ENCODE data around the gene PNKP. TPM values are rescaled to one million over a fixed set of nuclear protein-coding genes. Genes with fewer than 3 reads are reported as not detected.

The PNKP gene
- total and polyA plus RNA-seq, 10 of the 15 experiments (the other 5 are each of a cell fraction or from before 2014, with no cell fraction given): 2.9 to 82.3 (median 33.2) TPM

DNA sequence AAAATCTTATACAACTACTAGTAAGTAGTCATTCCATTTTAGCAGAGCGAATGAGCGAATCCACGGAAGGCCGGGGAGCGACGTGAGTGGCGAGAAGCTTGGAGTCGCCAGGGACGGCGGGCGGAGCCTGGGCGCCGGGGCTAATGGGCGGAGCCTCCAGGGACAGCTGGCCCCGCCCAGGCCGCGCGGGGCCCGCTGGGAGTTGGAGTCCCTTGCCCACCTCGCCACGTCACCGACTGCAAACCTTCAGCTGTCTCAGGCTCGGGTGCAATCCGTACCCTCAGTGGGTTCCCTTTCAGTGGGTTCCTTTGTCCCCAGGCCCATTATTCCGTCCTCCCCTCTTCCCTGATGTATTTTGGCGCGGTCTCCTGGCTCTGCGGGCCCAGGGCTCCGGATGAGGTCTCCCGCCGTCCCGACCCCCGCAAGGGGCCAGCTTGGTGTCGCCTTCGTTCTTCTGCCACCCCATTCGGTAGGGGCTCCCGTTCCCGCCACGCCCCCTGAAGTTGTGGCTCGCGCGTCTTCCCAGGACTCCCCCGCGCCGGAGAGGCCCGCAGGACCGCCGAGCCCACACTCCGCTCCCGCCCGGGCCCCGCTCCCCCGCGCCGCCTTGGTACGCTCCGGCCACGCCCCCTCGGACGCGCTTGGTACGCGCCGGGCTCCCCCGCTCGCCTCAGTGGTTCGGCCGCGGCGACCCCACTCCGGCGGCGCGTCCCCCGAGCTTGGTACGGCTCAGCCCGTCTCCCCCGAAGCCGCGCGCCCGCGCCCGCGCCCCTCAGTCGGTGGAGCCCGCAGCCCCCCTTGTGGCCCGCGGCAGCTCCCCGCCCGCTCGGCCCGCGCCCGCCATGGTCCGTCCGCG is 16.7 kb downstream of the PNKP start, which contains the start of gene PTOV1 (continued):
- TF ChIP-seq NKRF (conservative IDR thresholded peaks at IDR 0.05): no peak
- no peak for TF ChIP-seq ZBTB33 (IDR thresholded peaks at IDR 0.05)
- peak; percentile 24 to 73; a peak in 1 of 4 replicates for TF ChIP-seq SRF (IDR thresholded peaks at IDR 0.05; ENCODE audit: low read depth in 2 of 2, low read length in 2 of 2)
- TF ChIP-seq, protein P1, sequence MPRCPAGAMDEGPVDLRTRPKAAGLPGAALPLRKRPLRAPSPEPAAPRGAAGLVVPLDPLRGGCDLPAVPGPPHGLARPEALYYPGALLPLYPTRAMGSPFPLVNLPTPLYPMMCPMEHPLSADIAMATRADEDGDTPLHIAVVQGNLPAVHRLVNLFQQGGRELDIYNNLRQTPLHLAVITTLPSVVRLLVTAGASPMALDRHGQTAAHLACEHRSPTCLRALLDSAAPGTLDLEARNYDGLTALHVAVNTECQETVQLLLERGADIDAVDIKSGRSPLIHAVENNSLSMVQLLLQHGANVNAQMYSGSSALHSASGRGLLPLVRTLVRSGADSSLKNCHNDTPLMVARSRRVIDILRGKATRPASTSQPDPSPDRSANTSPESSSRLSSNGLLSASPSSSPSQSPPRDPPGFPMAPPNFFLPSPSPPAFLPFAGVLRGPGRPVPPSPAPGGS (IDR thresholded peaks at IDR 0.05; ENCODE audit: borderline replicate concordance, insufficient read depth, low read depth, low read length, poor library complexity, severe bottlenecking): no peak
- TF ChIP-seq LARP7 (IDR thresholded peaks at IDR 0.05): peak; percentile 94
- TF ChIP-seq ZBED1 (IDR thresholded peaks at IDR 0.05; ENCODE audit: borderline replicate concordance): no peak
- no peak for TF ChIP-seq PAX8 (IDR thresholded peaks at IDR 0.05)
- no peak for TF ChIP-seq ETV6 (conservative IDR thresholded peaks at IDR 0.05 in 1 of 2, IDR thresholded peaks at IDR 0.05 in 1 of 2; ENCODE audit: borderline replicate concordance in 1 of 2, low read depth in 1 of 2)
- peak; percentile 26; the same call in 1 of the 2 replicates for TF ChIP-seq NR2C1 (IDR thresholded peaks at IDR 0.05)
- TF ChIP-seq POLR2AphosphoS2 (IDR thresholded peaks at IDR 0.05; ENCODE audit: low read depth, low read length): no peak
- 0 out of 2 replicates have a peak, but pooled peaks have one; percentile 45 for TF ChIP-seq ZNF687 (IDR thresholded peaks at IDR 0.05)
- no peak for TF ChIP-seq RAD21 (IDR thresholded peaks at IDR 0.05; ENCODE audit: insufficient read depth, low read depth, low read length)
- TF ChIP-seq RUNX3 (IDR thresholded peaks at IDR 0.05; ENCODE audit: low read length): peak; percentile 47; the same call in 1 of the 2 replicates
- TF ChIP-seq ESRRA (IDR thresholded peaks at IDR 0.05; ENCODE audit: low read length): no peak
- 0 out of 2 replicates have a peak, but pooled peaks have one; percentile 61 for TF ChIP-seq DPF2 (IDR thresholded peaks at IDR 0.05)
- TF ChIP-seq IRF5 (IDR thresholded peaks at IDR 0.05; ENCODE audit: borderline replicate concordance): no peak
- TF ChIP-seq HDAC6 (IDR thresholded peaks at IDR 0.05; ENCODE audit: unreplicated experiment): no peak
